Esophagus muscularis mucosa (tissue), 3 donors: ENCODE measurements around the gene NTSR2.

Source experiments
- POLR2A ChIP-seq: fragments of 450-650 bp; IDR thresholded peaks from one replicate; pipeline ENCODE4 v1.6.1; 2017; ENCODE audit warnings: antibody characterized with exemption, moderate library complexity, mild to moderate bottlenecking, low read depth
- TF ChIP-seq, protein P1 (sequence below), 3 experiments: fragments of 200-600 bp in 2 of 3; fragments of 450-650 bp in 1 of 3; sonication (generic) in 2 of 3; IDR thresholded peaks; one replicate each; pipeline ENCODE4 v1.5.1; 2017 to 2019; ENCODE audit warnings: antibody characterized with exemption in 3 of 3, mild to moderate bottlenecking in 2 of 3, moderate library complexity in 1 of 3

DNA sequence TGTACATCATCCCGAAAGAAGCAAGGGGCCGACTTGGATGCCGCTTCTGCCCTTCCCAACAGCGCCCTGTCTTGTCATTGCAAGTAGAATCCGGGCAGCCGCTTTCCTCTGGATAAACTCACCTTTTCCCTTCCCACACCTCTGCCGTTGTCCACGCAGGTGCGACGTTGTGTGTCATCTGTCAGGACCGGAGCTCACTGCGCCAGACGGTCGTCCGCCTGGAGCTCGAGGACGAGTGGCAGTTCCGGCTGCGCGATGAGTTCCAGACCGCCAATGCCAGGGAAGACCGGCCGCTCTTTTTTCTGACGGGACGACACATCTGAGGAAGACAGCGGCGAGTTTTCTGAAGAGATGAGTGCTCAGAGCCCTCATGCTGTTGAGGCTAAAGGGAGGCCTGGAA is 29.9 kb downstream of the NTSR2 start:
- no peak for TF ChIP-seq POLR2A
- TF ChIP-seq, protein P1, sequence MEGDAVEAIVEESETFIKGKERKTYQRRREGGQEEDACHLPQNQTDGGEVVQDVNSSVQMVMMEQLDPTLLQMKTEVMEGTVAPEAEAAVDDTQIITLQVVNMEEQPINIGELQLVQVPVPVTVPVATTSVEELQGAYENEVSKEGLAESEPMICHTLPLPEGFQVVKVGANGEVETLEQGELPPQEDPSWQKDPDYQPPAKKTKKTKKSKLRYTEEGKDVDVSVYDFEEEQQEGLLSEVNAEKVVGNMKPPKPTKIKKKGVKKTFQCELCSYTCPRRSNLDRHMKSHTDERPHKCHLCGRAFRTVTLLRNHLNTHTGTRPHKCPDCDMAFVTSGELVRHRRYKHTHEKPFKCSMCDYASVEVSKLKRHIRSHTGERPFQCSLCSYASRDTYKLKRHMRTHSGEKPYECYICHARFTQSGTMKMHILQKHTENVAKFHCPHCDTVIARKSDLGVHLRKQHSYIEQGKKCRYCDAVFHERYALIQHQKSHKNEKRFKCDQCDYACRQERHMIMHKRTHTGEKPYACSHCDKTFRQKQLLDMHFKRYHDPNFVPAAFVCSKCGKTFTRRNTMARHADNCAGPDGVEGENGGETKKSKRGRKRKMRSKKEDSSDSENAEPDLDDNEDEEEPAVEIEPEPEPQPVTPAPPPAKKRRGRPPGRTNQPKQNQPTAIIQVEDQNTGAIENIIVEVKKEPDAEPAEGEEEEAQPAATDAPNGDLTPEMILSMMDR (IDR thresholded peaks at IDR 0.05): no peak
